GM21528 (cell line): ENCODE measurements around the gene CORO7.

Experiments used
- ATAC-seq: cut with Tn5 transposase; IDR thresholded peaks from one replicate; pipeline ENCODE4 v1.9.1; 2021; ENCODE audit warnings: mild to moderate bottlenecking, moderate library complexity; ENCODE audit not compliant: unreplicated experiment, low FRiP score

Gene CORO7

DNA sequence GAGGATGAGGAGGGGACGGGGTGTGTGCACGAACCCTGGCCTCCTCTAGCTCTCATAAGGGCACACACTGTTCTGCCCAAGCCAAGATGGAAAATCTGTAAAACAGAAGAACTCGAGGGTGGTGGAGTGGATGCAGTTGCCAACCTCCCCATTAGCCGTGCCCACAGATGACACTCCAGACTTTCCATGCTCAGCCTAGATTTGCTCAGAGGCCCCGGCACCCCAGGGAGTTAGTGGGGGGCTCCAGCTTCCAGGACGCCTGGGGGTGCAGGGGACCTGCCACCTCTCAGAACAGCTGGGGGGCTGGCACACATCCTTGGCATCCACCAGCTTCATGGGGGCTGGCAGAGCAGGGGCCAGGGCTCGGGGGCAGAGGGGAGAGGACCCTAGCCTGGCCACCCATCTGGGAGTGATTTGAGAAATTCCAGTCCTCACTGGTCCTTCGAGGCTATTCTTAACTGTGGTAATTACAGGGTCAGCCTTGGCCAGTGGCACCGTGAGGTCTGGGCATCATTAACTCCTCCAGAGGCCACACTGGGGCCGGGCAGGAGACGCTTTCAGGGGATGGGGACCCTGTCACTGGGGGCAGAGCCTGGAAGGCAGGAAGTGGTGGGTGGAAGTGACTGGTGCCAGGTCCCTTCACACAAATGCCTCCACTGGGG, 30.5 kb downstream of the CORO7 start:
- no peak for ATAC-seq

DNA sequence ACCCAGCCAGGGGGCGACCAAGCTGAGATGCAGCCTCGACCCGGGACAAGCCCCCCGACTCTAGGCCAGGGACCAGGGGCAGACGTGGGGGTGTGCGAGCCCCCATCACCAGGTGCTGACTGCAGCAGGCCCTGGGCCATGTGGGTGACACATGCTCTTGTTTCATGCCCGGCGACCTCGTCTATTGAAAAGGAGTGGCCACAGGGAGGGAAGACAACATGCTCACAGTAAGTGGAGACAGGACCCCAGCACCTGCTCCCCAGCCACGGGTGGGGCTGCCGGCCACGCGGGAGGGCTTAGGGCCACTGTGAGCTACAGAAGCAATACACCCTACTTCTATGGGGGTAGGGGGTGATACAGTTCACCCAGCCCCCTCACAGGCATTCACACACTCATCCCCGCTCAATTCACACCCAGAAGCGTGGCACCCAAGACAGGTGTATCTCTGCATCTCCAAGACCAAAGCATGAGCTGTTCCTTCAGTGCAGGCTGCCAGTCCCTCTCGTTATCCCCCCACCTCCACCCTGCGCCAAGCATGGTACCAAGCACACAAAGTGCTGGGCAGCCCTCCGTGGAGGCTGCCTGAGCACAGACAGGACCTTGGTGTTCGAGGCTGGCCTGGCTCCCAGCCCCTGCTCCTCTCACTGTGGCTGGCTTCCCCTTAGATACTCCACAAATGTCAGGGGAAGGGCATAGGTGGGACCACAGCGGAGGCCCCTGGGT, 31.2 kb downstream of the CORO7 start:
- ATAC-seq = no peak

DNA sequence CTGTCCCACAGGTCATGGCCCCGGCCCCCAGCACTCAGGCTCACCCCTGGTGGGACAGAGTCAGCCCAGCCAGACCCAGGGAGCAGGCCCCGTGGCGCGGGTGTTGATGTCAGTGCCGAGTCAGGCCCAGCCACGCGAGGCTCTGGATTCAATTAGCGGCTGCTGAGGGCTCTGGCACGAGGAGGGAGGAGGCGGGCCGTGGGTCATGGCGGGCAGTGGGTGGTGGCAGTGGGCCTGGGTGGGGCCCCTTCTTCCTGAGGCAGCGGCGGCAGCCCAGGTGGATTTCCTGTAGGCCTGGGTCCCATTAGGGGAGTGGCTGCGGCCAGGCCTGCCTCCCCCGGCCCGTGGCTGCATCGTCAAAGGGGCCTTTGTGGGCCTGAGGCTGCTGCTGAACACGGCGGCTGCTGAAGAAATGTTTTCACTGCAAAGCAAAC, 31.9 kb downstream of the CORO7 start:
- no peak for ATAC-seq

DNA sequence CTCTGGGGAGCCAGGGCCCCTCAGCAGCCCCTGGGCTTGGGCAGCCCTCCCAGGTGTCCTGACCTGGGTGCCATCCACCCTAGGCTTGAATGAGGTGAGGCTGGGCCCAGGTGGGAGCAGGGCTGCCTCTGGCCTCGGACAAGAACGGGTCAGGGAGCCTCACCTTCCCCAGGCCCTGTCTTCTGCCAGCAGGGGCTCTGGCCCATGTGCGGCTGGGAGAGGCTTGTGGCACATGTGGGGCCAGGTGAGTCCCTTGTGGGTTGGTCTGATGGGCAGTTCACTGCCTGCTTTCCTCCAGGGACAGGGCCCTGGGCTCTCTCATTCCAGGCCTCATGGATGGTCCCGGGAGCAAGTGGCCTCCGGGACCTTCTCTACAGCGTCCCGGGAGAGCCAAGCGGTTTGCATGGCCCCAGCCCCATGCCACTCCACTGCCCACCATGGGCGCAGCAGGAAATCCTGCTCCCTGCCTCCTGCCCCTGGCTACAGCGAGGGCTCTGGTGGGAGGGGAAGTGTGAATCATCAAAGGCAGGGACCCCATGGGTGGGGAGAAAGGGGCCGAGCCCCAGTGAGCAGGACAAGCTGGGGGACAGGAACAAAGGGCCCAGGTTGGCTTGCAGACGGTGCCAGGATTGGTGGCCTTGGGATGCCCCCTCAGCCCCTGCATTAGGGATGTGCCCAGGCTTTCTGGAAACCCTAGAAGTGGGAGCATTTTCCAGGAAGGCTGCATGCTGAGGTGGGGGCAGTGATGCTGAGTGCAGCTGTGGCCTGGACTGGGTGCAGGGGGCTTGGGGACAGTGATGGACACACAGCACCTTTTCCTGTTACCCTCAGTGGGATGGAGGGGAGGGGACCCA, 32.6 kb downstream of the CORO7 start:
- ATAC-seq = no peak

DNA sequence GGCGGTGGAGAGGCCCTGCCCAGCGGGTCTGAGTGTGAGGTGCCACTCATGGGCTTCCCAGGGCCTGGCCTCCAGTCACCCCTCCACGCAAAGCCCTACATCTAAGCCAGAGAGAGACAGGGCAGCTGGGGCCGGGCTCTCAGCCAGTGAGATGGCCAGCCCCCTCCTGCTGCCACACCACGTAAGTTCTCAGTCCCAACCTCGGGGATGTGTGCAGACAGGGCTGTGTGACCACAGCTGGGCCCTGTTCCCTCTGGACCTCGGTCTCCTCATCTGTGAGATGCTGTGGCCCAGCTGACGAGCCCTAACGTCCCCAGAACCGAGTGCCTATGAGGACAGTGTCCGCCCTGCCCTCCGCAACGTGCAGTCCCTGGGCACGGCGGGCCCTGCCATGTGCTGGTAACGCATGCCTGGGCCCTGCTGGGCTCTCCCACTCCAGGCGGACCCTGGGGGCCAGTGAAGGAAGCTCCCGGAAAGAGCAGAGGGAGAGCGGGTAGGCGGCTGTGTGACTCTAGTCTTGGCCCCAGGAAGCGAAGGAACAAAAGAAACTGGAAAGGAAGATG, 33.5 kb downstream of the CORO7 start:
- ATAC-seq = no peak

DNA sequence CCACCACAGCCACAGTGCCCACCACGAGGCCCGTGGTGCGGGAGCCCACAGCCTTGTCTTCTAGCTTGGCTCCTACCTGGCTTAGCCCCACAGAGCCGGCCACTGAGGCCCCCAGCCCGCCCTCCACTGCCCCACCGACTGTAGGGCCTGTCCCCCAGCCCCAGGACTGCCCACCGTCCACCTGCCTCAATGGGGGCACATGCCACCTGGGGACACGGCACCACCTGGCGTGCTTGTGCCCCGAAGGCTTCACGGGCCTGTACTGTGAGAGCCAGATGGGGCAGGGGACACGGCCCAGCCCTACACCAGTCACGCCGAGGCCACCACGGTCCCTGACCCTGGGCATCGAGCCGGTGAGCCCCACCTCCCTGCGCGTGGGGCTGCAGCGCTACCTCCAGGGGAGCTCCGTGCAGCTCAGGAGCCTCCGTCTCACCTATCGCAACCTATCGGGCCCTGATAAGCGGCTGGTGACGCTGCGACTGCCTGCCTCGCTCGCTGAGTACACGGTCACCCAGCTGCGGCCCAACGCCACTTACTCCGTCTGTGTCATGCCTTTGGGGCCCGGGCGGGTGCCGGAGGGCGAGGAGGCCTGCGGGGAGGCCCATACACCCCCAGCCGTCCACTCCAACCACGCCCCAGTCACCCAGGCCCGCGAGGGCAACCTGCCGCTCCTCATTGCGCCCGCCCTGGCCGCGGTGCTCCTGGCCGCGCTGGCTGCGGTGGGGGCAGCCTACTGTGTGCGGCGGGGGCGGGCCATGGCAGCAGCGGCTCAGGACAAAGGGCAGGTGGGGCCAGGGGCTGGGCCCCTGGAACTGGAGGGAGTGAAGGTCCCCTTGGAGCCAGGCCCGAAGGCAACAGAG, 34.2 kb downstream of the CORO7 start:
- ATAC-seq = no peak

DNA sequence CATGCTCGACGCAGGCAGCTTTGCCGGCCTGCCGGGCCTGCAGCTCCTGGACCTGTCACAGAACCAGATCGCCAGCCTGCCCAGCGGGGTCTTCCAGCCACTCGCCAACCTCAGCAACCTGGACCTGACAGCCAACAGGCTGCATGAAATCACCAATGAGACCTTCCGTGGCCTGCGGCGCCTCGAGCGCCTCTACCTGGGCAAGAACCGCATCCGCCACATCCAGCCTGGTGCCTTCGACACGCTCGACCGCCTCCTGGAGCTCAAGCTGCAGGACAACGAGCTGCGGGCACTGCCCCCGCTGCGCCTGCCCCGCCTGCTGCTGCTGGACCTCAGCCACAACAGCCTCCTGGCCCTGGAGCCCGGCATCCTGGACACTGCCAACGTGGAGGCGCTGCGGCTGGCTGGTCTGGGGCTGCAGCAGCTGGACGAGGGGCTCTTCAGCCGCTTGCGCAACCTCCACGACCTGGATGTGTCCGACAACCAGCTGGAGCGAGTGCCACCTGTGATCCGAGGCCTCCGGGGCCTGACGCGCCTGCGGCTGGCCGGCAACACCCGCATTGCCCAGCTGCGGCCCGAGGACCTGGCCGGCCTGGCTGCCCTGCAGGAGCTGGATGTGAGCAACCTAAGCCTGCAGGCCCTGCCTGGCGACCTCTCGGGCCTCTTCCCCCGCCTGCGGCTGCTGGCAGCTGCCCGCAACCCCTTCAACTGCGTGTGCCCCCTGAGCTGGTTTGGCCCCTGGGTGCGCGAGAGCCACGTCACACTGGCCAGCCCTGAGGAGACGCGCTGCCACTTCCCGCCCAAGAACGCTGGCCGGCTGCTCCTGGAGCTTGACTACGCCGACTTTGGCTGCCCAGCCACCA, 35.1 kb downstream of the CORO7 start:
- no peak for ATAC-seq

DNA sequence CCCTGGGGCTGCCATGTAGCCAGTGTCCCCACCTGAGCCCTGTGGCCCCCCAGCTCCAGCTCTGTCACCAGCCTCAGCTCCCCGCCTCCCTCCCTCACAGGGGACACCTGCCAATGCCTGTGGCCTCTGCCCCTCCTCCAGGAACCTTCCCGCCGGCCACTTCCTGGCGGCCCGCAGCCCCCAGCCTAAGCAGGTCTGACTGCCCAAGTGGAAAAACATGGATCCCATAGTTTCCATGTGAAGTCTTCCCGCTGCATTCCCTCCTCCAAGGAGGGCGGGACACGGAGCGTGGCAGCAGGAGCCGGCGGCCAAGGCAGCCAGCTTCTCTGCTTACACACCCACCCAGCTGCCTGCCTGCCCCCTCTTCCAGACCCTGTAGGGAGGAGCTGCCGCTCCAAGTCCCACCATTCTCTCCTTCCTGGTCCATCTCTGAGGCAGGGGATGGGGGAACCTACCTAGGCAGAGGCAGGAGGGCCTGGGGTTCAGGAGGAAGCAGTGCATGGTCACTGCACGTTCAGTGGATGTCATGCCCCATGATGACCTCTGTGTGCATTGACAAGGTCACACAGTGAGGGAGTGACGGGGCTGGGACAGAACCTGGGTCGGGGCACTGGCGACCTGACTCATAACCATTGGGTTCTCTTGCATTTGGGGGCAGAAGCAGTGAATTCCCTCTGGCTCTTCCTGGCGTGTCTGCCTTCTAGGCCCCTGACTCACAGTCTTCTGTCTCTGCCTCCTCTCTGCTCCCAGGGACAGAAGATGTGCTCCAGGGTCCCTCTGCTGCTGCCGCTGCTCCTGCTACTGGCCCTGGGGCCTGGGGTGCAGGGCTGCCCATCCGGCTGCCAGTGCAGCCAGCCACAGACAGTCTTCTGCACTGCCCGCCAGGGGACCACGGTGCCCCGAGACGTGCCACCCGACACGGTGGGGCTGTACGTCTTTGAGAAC, 36.0 kb downstream of the CORO7 start:
- no peak for ATAC-seq

DNA sequence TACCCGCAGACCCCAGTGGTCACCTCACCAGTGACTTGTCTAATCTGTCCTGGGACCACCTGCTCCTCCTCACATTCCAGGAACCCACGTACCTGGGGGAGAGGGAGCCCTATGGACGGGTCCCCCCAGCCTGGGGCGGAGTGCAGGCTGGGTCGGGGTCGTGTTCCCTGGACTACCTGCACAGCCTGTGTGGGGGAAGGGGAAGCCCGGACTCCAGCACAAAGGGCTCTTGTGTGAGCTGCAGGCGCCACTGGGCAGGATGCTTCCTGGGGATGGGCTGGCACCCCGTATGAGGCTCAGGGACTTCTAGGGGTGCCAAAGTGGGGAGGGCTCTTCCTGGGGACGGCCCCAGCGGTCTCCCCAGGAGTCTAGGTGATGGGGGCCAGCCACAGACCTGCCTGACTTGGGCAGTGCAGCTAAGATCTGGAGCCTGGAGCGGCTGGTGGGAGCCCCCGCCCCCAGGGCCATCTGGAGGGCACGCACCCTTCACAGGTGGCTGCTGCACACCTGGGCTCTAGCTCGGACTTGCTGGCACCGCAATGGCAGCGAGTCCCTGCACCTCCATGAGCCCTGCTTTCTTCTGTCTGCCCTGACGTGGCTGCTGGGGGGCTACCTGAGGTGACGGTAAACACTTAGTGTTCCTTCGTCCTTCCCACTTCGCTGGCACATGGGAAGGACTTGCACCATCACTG, 37.3 kb downstream of the CORO7 start:
- no peak for ATAC-seq

DNA sequence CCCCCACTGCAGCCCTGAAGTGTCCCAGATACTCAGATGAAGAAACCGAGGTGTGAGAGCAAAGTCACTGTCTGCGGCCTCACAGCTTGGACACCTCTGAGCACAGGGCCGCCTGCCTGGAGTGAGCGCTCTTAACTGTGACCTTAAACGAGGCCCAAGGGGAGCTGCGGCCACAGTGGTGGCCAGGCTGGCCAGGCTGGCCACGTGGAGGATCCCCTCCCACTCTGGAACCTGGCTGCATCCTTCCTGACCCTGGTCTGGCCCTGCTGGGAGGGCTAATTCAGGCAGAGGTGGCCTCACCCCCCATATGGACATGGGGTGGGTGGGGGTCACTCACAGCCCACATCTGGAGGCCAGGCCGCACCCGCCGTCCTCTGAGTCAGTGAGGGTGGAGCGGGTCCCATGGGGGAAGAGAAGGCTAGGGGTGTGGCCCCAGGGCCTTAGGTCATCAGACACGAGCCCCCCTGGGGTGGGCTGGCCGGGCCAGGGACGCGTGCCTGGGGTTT, 38.2 kb downstream of the CORO7 start:
- no peak for ATAC-seq

DNA sequence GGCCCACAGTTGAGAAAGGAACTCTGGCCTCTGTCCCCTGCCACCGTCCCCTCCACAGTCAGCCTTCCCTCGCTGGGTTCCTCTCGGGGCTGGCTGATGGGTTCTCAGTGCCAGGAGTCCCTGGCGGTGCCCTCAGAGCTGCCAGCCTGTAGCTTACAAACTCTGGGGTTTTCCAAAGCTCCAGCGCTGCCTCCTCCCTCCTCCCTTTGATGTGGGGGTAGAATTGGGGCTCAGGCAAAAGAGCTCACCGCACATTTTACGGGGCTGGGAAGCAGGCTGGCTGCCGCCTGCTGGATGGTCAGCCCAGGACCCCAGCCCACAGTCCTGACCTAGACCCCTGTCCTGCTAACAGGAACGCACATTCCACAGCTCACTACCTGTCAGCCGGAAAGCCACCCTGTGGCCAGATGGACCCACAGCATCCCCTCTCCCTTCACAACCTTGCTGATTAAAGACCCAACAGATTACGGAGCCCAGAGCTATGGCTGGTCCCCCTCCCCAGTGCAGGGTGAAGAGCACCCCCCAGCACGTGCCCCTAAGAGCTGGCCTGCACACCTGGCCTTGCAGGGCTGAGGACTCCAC, 38.7 kb downstream of the CORO7 start:
- no peak for ATAC-seq

DNA sequence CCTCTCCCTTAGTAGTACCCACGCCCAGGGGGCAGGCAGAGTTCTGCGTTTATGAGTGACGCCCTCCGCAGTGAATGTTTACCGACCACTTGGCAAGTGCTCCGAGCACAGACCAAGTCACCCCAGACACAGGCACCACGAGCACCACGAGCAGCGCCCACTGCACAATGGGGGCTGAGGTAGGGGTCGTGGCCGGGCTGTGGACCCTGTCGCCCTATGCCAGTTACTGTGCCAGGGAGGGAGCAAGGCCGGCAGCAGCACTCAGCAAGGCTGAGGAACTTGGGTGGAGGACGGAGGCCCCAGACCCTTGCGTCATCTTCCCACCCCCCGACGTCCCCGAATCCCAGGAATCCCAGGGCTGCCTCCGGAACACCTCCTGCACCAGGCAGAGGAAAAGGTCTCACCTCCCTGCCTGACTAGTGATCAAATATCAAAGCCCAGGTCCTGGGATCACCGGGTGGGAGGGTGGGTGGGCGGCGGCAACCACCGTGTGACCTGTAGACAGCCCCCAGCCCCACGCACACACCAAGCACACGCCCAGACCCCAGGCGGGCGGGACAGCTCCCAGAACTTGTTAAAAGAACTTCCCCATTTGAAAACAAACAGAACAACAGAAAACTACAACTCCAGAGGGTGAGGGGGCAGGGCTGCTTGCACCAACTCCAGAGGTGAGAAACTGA, 39.4 kb downstream of the CORO7 start:
- ATAC-seq = no peak

DNA sequence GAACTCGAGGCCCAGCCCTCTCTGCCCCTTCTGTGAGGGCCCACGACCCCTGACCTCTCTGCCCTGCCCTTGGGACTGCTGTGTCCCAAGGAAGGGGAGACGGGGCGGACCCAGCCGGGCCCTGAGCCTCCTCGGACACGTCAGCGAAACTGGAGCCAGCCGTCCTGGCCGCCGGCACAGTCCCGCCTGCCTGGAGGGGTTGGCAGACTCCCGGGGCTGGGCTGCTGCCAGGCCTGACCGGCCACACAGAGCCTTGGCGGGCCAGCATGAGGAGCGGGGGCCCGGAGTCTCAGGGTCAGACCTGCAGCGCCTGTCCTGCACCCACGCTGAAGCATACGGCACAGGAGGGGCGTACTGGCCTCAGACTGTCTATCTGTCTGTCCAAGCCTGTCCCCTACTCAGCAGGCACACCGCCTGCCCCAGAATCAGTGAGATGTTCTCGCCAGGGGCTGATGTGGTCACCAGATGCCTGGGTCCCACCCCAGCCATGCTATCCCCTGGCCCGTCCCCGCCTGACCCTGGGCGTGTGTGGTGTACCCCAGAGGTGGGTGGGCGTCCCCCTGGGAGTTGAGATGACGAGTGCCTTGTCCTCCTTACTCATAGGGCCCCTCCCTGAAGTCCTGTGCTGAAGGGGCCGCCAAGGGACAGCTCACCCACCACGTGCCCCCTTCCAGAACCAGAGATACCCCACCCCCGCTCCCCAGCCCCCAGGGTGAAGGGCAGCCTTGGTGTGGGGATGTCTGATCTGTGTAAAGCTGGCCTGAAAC, 40.1 kb downstream of the CORO7 start:
- ATAC-seq = no peak

DNA sequence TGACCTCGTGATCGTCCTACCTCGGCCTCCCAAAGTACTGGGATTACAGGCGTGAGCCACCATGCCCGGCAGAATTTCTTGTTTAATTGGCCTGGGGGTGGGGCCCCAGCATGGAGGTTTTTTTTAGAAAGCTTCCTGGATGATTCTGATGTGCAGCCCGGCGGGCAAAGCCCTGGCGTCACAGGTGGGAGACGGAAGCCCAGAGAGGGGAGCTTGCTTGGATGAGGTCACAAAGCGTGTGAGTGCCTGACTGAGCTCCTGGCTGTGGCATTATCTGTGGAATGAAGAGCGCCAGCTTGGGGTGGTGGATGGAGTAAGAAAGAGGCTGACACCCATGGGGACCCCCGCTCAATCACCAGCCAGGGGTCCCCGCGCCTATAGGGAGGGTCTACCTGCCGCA, 40.7 kb downstream of the CORO7 start:
- no peak for ATAC-seq

DNA sequence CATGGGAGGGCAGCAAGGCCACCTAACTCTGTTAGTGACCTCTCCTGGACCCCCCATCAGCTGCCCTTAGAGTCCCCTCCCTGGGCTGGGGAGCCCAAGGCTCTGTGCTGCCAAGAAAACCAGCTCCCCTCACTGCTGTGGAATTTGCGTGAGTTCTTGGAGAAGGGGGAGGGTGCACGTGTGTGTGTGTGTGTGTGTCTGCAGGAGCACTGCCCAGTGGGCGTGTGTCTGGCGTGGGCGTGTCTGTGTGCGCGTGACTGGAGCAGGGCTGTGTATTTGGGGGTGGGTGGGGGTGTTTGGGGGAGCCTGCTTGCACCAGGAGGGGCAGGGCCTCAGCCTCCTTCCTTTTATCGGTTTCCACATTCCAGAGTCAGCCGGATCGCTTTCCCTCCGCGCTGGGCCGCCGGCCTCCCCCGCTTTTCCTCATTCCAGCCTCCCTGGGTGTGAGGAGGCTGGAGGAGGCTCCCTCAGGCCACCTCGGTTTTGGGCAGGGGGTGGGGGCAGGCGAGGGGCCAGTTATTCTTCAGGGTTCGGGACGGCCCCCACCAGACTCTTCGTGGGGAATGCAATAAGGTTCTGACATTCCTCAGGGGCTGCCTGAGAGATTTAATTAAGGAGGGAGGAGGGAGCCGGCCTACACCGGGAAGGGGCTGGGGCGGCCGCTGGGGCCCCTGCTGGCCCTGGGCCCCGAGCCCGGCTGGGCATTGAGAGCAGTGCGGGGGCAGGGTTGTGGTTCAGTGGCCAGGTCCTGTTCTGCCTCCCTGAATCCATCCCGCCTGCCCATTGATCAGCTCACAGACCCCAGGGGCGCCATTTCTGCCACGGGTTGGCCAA, 42.3 kb downstream of the CORO7 start:
- ATAC-seq = no peak
